Naive thymus-derived CD4-positive, alpha-beta T cell (primary cell): Measurements from ENCODE around the gene GTPBP1. TPM values are rescaled to one million over a fixed set of nuclear protein-coding genes. Genes with fewer than 3 reads are reported as not detected.

Experiments
- ATAC-seq: fragments of 150-1000 bp; cut with Tn5 transposase; 2 replicates; pipeline ENCODE4 v1.10.0; 2021; ENCODE audit warnings: mild to moderate bottlenecking, moderate library complexity
- CTCF ChIA-PET: fragments of 350-600 bp; sonication (Branson Sonifier 250); formaldehyde crosslinking; loops from one replicate; lab custom pipeline; 2021; ENCODE audit warnings: antibody characterized with exemption; lab: Charles Lee
- POLR2A ChIA-PET: fragments of 350-600 bp; sonication (Branson Sonifier 250); formaldehyde crosslinking; loops from one replicate; lab custom pipeline; 2021; ENCODE audit warnings: antibody characterized with exemption, inconsistent platforms; lab: Charles Lee
- DNase-seq, 9 donors: peaks; one replicate each; pipeline versions ENCODE4 v3.0.0 to v3.0.0-alpha.2; 2020 to 2022; ENCODE audit warnings: mixed read lengths in 1 of 9
- H3K27ac ChIP-seq: one replicate; pipeline ENCODE4 v1.7.0; 2013; ENCODE audit warnings: mild to moderate bottlenecking, low read depth, low read length, moderate library complexity
- H3K27me3 ChIP-seq, 2 donors: one replicate each; pipeline ENCODE4 v1.7.0; 2013; ENCODE audit warnings: low read length in 2 of 2, mild to moderate bottlenecking in 2 of 2, moderate library complexity in 2 of 2; ENCODE audit not compliant: control insufficient read depth in 2 of 2, insufficient read depth in 2 of 2
- H3K36me3 ChIP-seq, 3 experiments: 1 replicate in 2 of 3; 2 replicates in 1 of 3; pipeline ENCODE4 v1.7.0; 2013; ENCODE audit warnings: low read length in 3 of 3, mild to moderate bottlenecking in 3 of 3, moderate library complexity in 1 of 3; ENCODE audit not compliant: insufficient read depth in 3 of 3, control insufficient read depth in 2 of 3
- H3K4me1 ChIP-seq, 2 donors: one replicate each; pipeline ENCODE4 v1.7.0; 2013; ENCODE audit warnings: low read length in 2 of 2, mild to moderate bottlenecking in 2 of 2, moderate library complexity in 1 of 2; ENCODE audit not compliant: control insufficient read depth in 2 of 2, insufficient read depth in 2 of 2
- H3K4me3 ChIP-seq: 2 replicates; pipeline ENCODE4 v1.7.0; 2013; ENCODE audit warnings: mild to moderate bottlenecking, low read length
- H3K9me3 ChIP-seq, 3 experiments: 1 replicate in 2 of 3; 2 replicates in 1 of 3; pipeline ENCODE4 v1.7.0; 2013; ENCODE audit warnings: low read length in 3 of 3; ENCODE audit not compliant: control insufficient read depth in 2 of 3
- H3K27ac Mint-ChIP-seq, 9 donors: one replicate each; pipeline ENCODE4 v1.8.0; 2020 to 2022; ENCODE audit warnings: mixed read lengths in 9 of 9, mild to moderate bottlenecking in 8 of 9, moderate library complexity in 5 of 9, inconsistent platforms in 2 of 9
- H3K27me3 Mint-ChIP-seq, 5 donors: one replicate each; pipeline ENCODE4 v1.8.0; 2021 to 2022; ENCODE audit warnings: mixed read lengths in 5 of 5, mild to moderate bottlenecking in 1 of 5
- H3K36me3 Mint-ChIP-seq, 5 donors: one replicate each; pipeline ENCODE4 v1.8.0; 2020 to 2022; ENCODE audit warnings: mixed read lengths in 5 of 5, mild to moderate bottlenecking in 3 of 5, inconsistent platforms in 1 of 5
- H3K4me1 Mint-ChIP-seq, 7 donors: one replicate each; pipeline ENCODE4 v1.8.0; 2020 to 2022; ENCODE audit warnings: mixed read lengths in 7 of 7, mild to moderate bottlenecking in 3 of 7, inconsistent platforms in 1 of 7
- H3K4me3 Mint-ChIP-seq, 10 donors: one replicate each; pipeline ENCODE4 v1.8.0; 2020 to 2022; ENCODE audit warnings: mild to moderate bottlenecking in 10 of 10, mixed read lengths in 10 of 10, moderate library complexity in 6 of 10, inconsistent platforms in 2 of 10
- H3K9me3 Mint-ChIP-seq, 11 donors: one replicate each; pipeline ENCODE4 v1.8.0; 2020 to 2022; ENCODE audit warnings: mixed read lengths in 11 of 11, mild to moderate bottlenecking in 4 of 11, inconsistent platforms in 1 of 11, moderate library complexity in 1 of 11
- intact Hi-C, 2 donors: fragments of 100-400 bp; cut with micrococcal nuclease; formaldehyde crosslinking; loops; one replicate each; pipeline ENCODE4 v1.15.1; 2023
- polyA plus RNA-seq, 2 donors: library from polyadenylated mRNA; unstranded; fragments of 300-500 nt; fragmentation: Illumina TruSeq; gene quantifications; one replicate each; pipeline ENCODE4 v1.2.3, GENCODE V29; 2021
- total RNA-seq, 6 experiments: library from RNA in 5 of 6; stranded (reverse) in 5 of 6; gene quantifications; 1 replicate in 5 of 6; 2 replicates in 1 of 6; pipeline ENCODE4 v1.2.3 and lab custom pipeline; 2021 to 2026

Gene GTPBP1
- total and polyA plus RNA-seq, 7 experiments from 2014 or later, result 16.9 to 209 (median 83.4) TPM

DNA sequence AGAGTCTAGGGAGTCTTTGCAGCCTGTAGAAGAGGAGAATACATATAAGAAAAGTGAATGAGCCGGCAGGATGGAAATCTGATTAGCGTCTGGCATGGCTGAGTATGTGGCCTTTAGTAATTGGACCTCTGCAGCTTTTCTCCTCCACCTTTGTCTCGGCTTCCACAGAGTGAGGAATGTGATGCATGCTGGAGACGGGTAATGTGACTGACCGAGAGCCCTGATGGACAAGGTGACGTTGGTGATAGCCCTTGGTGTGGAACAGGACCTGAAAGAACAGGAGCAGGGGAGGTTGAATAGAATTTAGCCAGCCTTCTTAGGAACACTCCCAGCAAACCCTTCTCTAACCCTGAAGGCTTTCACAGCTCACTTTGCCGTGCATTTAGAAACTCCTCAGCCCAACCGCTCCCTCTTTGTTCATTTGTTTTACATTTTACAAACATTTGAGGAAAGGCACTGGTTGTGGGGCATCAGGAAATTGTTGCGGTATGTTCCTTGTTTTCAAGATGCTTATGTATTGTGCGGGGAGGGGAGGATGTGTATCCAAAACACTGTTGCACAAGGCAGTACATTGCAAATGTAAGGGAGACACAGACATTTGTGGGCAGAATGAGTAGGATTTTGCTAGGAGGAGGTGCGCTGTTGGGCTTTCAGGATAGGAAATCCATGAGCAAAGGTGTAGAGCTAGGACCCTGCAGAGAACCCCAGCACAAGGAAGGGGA lies 6.9 kb downstream of the GTPBP1 start:
- ChIA-PET CTCF (interaction anchor here (0.7 kb wide), 1 partner anchor 12 kb away, joined by 4 read pairs; no protein-coding TSS in a partner anchor), POLR2A (no interaction called here)
- H3K4me3 ChIP-seq, result no peak overlapping the region
- H3K36me3 ChIP-seq, result peaks cover 0 to 42% (median 11%) of the 10 kb centered on the region in 3 experiments
- no peaks in the 10 kb centered on the region for H3K27me3 Mint-ChIP-seq
- H3K27ac ChIP-seq, result no peak overlapping the region
- H3K4me1 Mint-ChIP-seq, result peaks cover 58 to 89% (median 79%) of the 10 kb centered on the region in 7 donors
- H3K9me3 Mint-ChIP-seq, result peaks cover 0 to 2% (median 0%) of the 10 kb centered on the region in 11 donors
- peaks cover 6 to 29% (median 16%) of the 10 kb centered on the region in 5 donors for H3K36me3 Mint-ChIP-seq
- H3K27me3 ChIP-seq, result no peaks in the 10 kb centered on the region
- H3K27ac Mint-ChIP-seq, result peak overlapping the region; percentile 27 to 89 (median 64)
- DNase-seq, result no peak
- no peaks in the 10 kb centered on the region for H3K9me3 ChIP-seq
- intact Hi-C loops, result no loop called here
- H3K4me1 ChIP-seq, result peaks cover 14 to 25% of the 10 kb centered on the region in 2 donors
- peak overlapping the region in 3 of 10 donors; percentile 5 to 51 (median 27) for H3K4me3 Mint-ChIP-seq
- ATAC-seq, result no peak

DNA sequence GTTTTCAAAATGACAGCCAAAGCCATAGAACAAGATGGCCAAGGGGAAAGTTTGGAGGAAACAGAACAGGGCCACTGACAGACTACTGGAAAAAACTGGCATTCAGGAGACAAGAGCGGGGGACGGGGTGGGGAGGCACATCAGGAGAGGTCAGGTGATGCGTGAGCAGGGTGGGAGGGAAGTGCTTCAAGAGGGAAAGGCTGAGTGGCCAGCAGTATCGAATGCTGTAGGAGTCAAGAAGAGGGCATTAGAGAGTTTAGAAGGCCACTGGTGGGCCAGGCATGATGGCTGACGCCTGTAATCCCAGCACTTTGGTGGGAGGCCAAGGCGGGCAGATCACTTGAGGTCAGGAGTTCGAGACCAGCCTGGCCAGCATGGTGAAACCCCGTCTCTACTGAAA lies 8.2 kb downstream of the GTPBP1 start:
- peaks cover 47 to 76% (median 66%) of the 10 kb centered on the region in 7 donors for H3K4me1 Mint-ChIP-seq
- ATAC-seq, result no peak
- CTCF ChIA-PET, result interaction anchor here (1.8 kb wide), 1 partner anchor 11 kb away, joined by 7 read pairs; no protein-coding TSS in a partner anchor
- H3K27ac ChIP-seq, result no peak overlapping the region
- H3K27ac Mint-ChIP-seq, result peak overlapping the region; percentile 27 to 89 (median 54)
- H3K36me3 Mint-ChIP-seq, result peaks cover 6 to 32% (median 18%) of the 10 kb centered on the region in 5 donors
- peak overlapping the region in 2 of 10 donors; percentile 7 to 8 for H3K4me3 Mint-ChIP-seq
- no peak for DNase-seq
- no peak overlapping the region for H3K4me3 ChIP-seq
- H3K4me1 ChIP-seq, result peaks cover 5 to 13% of the 10 kb centered on the region in 2 donors
- no peaks in the 10 kb centered on the region for H3K9me3 ChIP-seq
- H3K36me3 ChIP-seq, result peaks cover 0 to 52% (median 11%) of the 10 kb centered on the region in 3 experiments
- no peaks in the 10 kb centered on the region for H3K27me3 Mint-ChIP-seq
- H3K9me3 Mint-ChIP-seq, result peaks cover 0 to 2% (median 0%) of the 10 kb centered on the region in 11 donors
- intact Hi-C loops, result no loop called here
- POLR2A ChIA-PET, result interaction anchor here (1.3 kb wide), 1 partner anchor 8 kb away, joined by 3 read pairs; the partner anchor contains the start of gene GTPBP1
- no peaks in the 10 kb centered on the region for H3K27me3 ChIP-seq

GRCh38 chr22:38715176-38715764 lies 9.5 kb downstream of the GTPBP1 start:
- no peak for DNase-seq
- Histone ChIP-seq H3K4me3 (no peak overlapping the region), H3K4me1 (peaks cover 5% of the 10 kb centered on the region in 2 donors), H3K27ac (no peak overlapping the region), H3K9me3 (no peaks in the 10 kb centered on the region), H3K36me3 (peaks cover 0 to 50% (median 11%) of the 10 kb centered on the region in 3 experiments), H3K27me3 (no peaks in the 10 kb centered on the region)
- Mint-ChIP-seq H3K4me1 (peaks cover 39 to 63% (median 54%) of the 10 kb centered on the region in 7 donors), H3K4me3 (peak overlapping the region in 1 of 10 donors; percentile 43), H3K36me3 (peaks cover 6 to 35% (median 16%) of the 10 kb centered on the region in 5 donors), H3K27ac (peak overlapping the region in 5 of 9 donors; percentile 3 to 66 (median 10)), H3K9me3 (peaks cover 0 to 2% (median 0%) of the 10 kb centered on the region in 11 donors), H3K27me3 (no peaks in the 10 kb centered on the region)
- ChIA-PET CTCF (interaction anchor here (1.8 kb wide), 1 partner anchor 10 kb away, joined by 7 read pairs; no protein-coding TSS in a partner anchor), POLR2A (interaction anchor here (0.6 to 1.5 kb wide), 6 partner anchors 9 to 418 kb away, joined by 3 to 4 read pairs (median 3); partner anchors contain the start of gene GTPBP1)
- peak; percentile 33 for ATAC-seq
- intact Hi-C loops, result no loop called here

- CTCF ChIA-PET, result interaction anchor here (1.8 kb wide), 1 partner anchor 10 kb away, joined by 7 read pairs; no protein-coding TSS in a partner anchor
- H3K4me3 ChIP-seq, result no peak overlapping the region
- peaks cover 5% of the 10 kb centered on the region in 2 donors for H3K4me1 ChIP-seq
- intact Hi-C loops, result no loop called here
- POLR2A ChIA-PET, result interaction anchor here (0.6 to 1.5 kb wide), 4 partner anchors 9 to 419 kb away, joined by 3 to 4 read pairs (median 3); no protein-coding TSS in a partner anchor
- no peaks in the 10 kb centered on the region for H3K9me3 ChIP-seq
- H3K36me3 Mint-ChIP-seq, result peaks cover 6 to 32% (median 14%) of the 10 kb centered on the region in 5 donors
- ATAC-seq (no peak), DNase-seq (no peak)
- no peaks in the 10 kb centered on the region for H3K27me3 ChIP-seq
- H3K27me3 Mint-ChIP-seq, result no peaks in the 10 kb centered on the region
- peaks cover 0 to 48% (median 11%) of the 10 kb centered on the region in 3 experiments for H3K36me3 ChIP-seq
- H3K27ac Mint-ChIP-seq, result peak overlapping the region in 2 of 9 donors; percentile 43 to 48
- H3K27ac ChIP-seq, result no peak overlapping the region
- peaks cover 35 to 58% (median 48%) of the 10 kb centered on the region in 7 donors for H3K4me1 Mint-ChIP-seq
- peaks cover 0 to 2% (median 0%) of the 10 kb centered on the region in 11 donors for H3K9me3 Mint-ChIP-seq
- no peak overlapping the region for H3K4me3 Mint-ChIP-seq
Measured at GRCh38 chr22:38715852-38716251, 10.1 kb downstream of the GTPBP1 start.

DNA sequence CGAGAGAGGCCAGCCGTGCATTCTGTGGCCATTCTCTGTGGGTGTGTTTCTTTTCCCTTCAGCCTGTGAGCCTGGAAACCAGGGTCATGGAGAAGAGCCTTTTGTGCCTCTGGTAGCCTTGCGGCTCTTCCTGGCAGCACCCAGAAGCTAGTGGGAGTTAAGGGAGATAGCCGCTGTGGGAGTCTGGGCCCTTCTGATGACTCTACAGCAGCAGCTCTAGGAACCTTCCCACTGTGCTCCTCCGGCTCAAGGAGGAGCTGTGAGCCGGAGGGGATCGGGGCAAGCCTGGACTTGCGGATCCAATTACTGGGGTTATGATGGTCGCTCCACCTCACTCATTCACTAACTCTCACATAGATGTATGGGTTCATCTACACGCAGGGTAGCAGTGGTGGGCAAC lies 10.5 kb downstream of the GTPBP1 start:
- H3K36me3 ChIP-seq, result peaks cover 0 to 49% (median 11%) of the 10 kb centered on the region in 3 experiments
- ATAC-seq (no peak), DNase-seq (no peak)
- H3K4me1 ChIP-seq, result peaks cover 5% of the 10 kb centered on the region in 2 donors
- H3K4me3 Mint-ChIP-seq, result no peak overlapping the region
- peak overlapping the region in 2 of 9 donors; percentile 32 to 39 for H3K27ac Mint-ChIP-seq
- no peaks in the 10 kb centered on the region for H3K9me3 ChIP-seq
- H3K9me3 Mint-ChIP-seq, result peaks cover 0 to 2% (median 0%) of the 10 kb centered on the region in 11 donors
- intact Hi-C loops, result no loop called here
- CTCF ChIA-PET, result no interaction called here
- no peak overlapping the region for H3K4me3 ChIP-seq
- H3K27ac ChIP-seq, result no peak overlapping the region
- POLR2A ChIA-PET, result interaction anchor here (1.2 kb wide), 1 partner anchor 16 kb away, joined by 3 read pairs; no protein-coding TSS in a partner anchor
- H3K27me3 Mint-ChIP-seq, result no peaks in the 10 kb centered on the region
- H3K36me3 Mint-ChIP-seq, result peaks cover 6 to 28% (median 11%) of the 10 kb centered on the region in 5 donors
- H3K27me3 ChIP-seq, result no peaks in the 10 kb centered on the region
- H3K4me1 Mint-ChIP-seq, result peaks cover 30 to 54% (median 44%) of the 10 kb centered on the region in 7 donors

DNA sequence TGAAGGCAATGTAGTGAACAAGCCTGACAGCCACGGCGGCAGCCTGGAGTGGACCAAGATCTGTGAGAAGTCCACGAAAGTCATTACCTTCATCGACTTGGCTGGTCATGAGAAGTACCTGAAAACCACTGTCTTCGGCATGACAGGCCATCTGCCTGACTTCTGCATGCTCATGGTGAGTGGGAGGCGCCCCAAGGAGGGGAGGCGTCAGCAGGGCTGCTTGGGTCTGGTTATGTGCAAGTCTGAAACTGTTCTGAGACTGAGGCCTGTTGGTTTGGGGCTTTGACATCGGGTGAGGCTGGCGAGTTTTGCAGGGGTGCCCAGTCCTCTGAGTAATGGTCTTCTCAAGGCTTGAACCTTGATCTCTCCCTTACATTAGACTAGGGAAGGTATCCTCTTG lies 11.1 kb downstream of the GTPBP1 start:
- Mint-ChIP-seq H3K4me3 (no peak overlapping the region), H3K27ac (peak overlapping the region in 4 of 9 donors; percentile 20 to 65 (median 32)), H3K4me1 (peaks cover 30 to 55% (median 41%) of the 10 kb centered on the region in 7 donors), H3K36me3 (peaks cover 11 to 32% (median 14%) of the 10 kb centered on the region in 5 donors), H3K27me3 (no peaks in the 10 kb centered on the region), H3K9me3 (peaks cover 0 to 2% (median 0%) of the 10 kb centered on the region in 11 donors)
- intact Hi-C loops, result no loop called here
- Histone ChIP-seq H3K4me1 (peaks cover 5% of the 10 kb centered on the region in 2 donors), H3K27ac (no peak overlapping the region), H3K9me3 (no peaks in the 10 kb centered on the region), H3K36me3 (peaks cover 0 to 55% (median 11%) of the 10 kb centered on the region in 3 experiments), H3K4me3 (no peak overlapping the region), H3K27me3 (no peaks in the 10 kb centered on the region)
- no peak for ATAC-seq
- CTCF ChIA-PET, result interaction anchor here (1.2 kb wide), 1 partner anchor 16 kb away, joined by 3 read pairs; no protein-coding TSS in a partner anchor
- no peak for DNase-seq
- POLR2A ChIA-PET, result interaction anchor here (1.0 kb wide), 1 partner anchor 13 kb away, joined by 5 read pairs; no protein-coding TSS in a partner anchor
